Daoy (cell line): ENCODE measurements around the gene TSR1. TPM values are rescaled to one million over a fixed set of nuclear protein-coding genes. Genes with fewer than 3 reads are reported as not detected.

Experiments
- DNase-seq: peaks from one replicate; pipeline ENCODE4 v3.0.0-alpha.2; 2015; ENCODE audit warnings: low read depth
- total RNA-seq: library from RNA; depleted of rRNA; stranded (reverse); fragments of >200 nt; shearing (Covaris generic); gene quantifications from 2 replicates; pipeline ENCODE4 v1.2.3, GENCODE V29; 2014; rRNA removed

Gene TSR1
- 117 and 127 TPM in 2 replicates for total RNA-seq

DNA sequence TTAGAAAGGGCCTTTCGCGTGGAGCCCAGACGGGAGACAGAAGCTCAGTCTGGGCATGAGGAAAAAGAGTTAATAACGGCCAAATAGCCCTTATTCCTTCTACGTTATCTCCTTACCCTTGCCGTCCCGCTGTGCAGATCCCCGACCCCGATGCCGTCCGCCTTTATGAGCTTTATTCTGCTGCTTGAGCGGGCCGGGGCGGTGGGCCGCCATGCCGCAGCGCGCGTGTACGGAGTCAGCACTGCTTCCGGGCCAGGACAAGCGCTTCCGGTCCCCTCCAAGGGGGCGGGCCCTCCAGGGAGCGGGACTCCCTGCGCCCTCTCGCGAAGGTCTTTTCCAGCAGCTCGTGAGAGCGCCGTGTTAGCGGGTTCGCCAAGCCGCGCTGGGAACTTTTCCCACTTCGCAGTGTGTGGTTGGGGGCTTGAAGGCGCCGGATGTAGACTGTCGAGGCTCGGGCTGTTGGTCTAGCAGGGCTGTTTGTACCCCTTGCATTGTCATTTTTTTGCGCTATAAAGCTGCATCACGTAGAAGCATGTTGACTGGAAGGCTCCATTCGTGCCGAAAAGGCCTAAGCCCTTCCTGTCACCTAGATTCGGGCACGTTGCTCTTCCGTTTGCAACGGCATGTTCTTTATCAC is at the start of gene TSR1:
Gene TSR1, minus strand, starts transcription at position 243 of the 637 bp plus-strand sequence. Its CDS starts 30 bp downstream, at position 213.
- DNase-seq, result peak; percentile 96

DNA sequence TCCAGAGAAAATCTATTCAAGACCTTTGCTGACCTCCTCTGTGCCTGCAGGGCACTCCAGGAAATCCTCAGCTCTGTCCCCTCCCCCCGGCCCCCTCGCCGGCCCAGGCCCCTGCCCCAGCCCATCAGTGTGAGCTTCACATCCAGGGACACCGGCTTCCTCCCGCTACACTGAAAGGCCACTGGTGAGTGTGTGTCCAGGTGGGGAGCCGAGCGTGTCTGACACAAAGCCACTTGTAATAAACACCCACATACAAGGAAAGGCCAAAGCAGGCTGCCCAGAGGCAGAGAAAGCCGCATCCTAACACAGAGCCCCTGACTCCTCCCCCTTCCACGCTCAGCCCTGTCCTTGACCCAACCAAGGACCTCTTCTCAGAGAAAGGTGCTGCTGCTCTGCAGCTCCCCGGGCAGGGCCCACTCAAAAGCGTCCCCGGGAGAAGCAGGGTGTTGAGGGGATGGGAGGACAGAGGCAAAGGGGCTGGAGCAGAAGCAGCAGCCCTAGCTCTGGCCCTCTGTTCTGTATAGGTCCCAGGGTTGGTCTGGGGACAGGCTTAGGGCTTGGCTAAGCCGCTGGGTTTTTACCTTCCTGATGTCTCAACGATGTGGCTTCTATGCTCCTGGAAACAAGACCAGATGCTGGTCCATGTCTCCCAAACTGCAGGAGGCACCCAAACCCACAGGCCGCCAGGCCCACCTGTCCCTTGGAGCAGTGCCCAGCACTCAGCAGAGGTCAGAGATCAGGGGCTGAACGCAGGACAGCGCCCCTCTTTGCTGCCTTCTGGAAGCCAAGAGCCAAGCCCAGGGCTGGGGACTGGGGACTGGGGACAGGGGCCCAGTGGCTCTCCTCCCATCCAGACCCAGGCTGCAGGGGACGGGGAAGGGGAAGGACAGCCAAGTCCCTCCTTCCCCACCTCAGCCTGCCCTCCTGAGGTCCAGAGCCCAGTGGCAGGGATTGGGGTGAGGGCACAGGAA is 49.3 kb upstream of the TSR1 start:
- no peak for DNase-seq

DNA sequence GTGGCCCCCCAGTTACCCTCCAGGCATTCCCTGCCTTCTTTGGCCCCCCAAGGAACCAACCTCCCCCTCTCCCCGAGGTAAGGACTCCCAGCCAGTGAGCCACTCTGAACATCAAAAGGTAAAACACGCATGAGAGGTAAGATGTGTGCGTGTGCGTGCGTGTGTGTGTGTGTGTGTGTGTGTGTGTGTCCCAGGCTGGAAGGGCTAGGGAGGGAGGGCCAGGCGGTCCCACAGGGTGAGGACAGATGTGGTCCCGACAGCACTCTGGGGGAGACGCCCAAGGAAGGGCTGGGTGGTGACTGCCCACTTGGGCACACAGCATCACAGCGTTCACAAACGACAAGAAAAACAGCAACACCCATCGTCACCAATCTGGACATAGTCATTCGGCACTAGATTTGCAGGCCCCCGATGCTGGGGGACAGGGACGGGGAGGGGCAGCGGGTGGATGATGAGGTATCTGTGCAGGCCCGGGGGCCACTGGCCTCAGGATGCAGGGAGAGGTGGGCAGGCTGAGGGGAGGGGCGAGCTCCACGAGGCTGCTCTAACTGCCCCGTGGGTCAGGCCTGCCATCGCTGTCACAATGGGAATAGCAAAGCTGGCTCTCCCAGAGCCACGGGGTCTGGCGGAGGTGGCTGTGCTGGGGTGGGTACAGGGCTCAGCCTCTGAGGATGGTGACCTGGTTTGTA is 48.3 kb upstream of the TSR1 start:
- no peak for DNase-seq

DNA sequence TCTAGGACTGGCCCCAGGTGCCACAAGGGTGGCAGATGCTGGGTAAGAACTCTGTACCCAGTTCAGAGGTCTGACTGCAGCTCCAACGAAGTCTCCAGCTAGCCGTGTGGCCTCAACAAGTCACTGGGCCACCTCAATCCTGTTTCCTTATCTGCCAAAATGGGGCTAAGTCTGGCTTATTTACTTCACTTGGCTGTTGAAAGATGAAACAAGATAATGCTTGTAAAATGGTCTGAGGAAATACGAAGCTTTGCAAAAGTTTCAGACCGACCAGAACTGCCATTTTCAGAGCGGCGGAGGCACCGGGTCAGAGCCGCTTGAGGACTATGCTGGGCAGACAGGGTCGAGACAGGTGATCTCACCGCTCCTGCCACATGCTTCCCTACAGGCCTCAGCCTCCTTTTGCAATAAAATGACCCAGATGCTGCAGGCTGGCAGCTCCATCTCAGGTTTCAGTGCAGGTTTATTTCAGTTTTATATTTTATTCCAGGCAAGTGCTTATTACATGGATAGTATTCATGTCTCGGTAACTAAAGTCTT is 47.4 kb upstream of the TSR1 start:
- DNase-seq, result no peak

DNA sequence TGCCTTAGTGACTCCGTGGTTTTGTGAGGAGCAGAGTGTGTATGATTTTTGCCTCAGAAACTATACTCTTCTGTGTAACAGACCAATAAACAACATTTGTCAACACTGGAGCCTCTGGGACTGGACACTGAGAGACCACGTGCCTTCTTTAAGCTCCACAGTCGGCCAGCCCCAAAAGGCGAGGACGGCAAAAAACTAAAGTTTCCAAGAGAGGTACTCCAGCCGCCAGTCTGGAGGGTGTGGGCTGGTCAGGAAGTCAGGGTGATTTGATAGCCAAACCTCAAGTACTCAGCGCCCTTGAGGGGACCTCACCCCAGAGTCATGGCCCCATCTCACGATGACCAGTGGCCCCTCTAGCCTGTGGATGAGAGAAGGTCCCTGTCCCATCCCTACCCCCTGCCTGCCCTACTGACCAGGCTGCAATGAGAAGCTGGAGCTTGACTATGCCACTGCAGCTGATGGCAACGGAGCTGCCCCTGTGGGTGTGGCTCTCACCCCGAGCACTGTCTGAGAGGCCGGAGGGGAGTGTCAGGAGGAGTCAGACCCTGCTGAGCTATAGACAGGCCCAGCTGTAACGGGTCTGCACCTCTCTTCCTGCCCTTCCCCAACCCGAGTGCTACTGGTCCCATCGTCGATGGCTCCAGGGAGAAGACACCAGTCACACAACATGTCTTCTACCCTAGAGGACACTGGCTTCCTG is 44.8 kb upstream of the TSR1 start:
- DNase-seq, result no peak

DNA sequence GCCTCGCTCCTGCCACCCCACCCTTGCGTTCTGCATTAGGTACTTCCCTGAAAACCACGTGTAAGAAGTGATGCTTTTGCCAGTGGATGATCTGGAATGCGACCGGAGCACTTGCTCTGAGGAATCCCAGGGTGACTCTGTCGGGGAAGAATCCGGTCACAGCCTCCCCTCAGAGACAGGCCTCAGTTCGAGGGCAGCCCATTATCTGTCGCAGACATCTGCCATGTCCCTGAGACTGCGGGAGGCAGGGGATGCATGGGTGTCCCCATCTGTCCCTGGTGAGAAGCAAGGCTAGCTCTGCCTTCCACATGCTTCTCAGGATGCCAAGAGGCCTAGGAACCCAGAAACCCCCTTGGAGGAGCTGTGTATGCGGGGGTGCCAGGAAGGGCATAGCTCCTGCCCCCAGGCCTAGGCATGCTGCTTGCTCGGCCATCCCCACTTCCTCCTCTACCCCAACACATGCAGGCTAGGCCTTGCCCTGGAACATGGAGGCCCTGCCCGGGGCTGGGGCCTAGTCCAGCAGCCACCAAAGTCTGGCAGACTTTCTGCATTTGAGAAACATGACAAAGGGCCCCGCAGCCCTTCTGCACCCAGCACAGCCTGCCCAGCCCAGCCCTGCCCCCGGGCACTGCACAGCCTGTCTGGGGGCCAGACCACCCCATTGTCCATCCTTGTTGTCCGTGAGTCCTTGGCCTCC is 44.1 kb upstream of the TSR1 start:
- DNase-seq, result no peak

DNA sequence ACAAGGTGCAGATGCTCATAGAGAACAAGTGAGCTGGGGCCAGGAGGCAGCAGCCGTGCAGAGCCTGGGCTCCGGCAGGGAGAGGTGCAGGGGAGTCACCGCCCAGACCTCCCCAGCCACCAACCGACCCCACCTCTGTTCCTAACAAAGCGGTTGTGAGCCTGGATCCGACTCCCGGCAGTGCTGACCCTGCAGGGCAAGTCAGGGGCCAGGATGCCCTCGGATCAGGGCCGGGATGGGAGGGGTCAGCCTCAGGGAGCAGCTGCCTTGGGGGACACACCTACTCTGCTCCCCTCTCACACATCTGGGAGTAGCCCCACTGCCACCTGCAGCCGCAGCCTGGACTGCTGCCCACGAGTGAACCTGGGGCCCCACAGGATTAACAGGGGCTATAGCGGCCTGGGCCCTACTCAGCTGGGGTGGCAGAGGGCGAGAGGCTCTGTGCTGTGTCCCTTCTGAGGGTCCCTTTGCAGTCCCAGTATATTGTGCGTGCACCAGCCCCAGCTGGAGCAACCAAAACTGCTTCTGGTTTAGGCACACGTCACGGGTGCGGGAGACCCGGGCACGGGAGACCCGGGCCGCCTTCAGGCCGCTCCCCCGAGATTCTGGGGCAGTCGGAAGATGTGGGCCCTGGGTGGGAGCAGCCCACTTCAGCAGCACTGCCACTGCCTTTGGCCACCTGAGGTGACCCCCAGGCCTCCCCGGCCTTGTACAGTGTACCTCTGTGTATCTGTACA is 43.4 kb upstream of the TSR1 start:
- DNase-seq, result no peak

DNA sequence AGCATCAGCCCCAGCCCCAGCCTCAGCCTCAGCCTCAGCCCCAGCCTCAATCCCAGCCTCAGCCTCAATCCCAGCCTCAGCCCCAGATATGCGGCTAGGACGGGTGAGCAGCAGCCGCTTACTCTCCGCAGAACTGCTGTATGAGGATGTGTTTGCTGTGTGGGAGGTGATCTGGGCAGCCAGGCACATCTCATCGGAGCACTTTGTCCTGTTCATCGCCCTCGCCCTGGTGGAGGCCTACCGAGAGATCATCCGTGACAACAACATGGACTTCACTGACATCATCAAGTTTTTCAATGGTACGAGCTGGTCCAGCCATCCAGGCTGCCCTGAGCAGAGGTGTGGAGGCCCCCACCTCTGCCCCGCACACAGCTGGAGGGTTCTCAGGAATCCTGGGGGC is 42.6 kb upstream of the TSR1 start:
- no peak for DNase-seq

DNA sequence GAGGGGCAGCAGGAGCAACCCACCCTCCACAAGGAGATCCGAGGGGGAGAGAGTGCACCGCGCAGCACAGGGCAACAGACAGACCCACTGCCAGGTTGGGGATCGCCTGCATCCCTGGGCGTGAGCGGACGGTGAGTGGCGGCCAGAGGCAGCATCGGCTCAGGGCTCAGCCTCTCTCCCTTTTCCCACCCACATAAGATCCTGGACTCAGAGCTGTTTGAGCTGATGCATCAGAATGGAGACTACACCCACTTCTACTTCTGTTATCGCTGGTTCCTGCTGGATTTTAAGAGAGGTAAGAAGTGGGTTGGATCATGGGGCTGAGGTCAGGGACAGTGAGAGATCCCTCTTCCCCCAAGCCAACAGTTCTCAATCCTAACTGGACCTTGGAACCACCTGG is 41.4 kb upstream of the TSR1 start:
- DNase-seq, result no peak

DNA sequence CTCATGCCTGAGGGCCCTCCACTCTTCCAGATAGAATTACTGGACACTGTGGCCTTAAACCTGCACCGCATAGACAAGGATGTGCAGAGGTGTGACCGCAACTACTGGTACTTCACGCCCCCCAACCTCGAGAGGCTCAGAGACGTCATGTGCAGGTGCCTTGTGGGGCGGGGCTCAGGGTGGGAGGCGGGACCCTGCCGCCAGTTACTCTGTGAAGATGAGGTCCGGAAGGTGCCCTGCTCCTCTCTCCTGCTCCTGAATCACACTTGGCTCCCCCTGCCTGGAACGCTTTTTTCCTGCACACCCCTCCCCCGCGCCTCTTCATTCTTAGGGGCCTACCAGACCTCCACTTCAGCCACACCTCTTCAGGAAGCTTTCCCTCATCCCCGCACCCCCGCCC is 39.9 kb upstream of the TSR1 start:
- no peak for DNase-seq

DNA sequence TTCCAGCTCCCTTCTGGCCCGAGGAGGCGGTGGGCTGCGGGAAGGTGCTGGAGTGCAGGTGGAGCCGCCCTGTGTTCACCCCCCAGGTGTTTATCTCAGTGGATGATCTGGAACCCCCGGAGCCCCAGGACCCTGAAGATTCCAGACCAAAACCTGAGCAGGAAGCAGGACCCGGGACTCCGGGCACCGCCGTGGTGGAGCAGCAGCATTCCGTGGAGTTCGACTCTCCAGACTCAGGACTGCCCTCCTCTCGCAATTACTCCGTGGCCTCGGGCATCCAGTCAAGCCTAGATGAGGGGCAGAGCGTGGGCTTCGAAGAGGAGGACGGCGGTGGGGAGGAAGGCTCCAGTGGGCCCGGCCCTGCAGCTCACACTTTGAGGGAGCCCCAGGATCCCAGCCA is 39.1 kb upstream of the TSR1 start:
- no peak for DNase-seq

DNA sequence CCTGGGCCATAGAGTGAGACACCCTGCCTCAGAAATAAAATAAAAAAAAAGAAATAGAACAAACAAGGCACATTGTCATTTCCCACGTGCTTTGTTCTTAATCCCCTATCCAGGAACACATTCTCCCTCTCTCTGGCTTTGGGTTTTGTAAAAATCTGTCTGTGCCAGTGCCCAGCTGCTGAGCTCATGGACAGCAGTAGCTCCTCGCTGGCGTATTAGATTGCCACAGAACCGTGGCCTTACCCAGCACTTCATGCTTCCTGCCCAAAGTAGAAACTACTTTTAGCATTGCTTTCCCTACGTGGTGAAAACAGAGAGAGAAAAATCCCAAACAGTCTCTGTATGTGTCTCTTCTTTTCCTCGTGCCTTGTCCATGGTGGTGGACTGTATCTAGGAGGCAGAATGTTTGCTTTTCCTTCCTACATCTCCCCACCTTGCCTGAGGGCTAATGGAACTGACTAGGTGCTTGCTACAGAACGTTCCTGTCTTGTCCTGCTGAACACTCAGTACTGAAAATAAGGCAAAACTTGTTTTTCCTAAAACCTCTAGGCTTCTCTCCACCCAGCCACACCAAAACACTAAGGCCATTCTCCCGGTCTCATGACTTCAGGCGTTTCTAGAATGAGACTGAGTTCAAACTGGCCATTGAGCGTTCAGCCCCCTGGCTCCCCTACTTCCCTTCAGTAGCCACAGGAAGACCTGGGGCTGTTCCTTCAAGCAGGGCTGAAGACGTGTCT is 38.5 kb upstream of the TSR1 start:
- DNase-seq, result no peak

DNA sequence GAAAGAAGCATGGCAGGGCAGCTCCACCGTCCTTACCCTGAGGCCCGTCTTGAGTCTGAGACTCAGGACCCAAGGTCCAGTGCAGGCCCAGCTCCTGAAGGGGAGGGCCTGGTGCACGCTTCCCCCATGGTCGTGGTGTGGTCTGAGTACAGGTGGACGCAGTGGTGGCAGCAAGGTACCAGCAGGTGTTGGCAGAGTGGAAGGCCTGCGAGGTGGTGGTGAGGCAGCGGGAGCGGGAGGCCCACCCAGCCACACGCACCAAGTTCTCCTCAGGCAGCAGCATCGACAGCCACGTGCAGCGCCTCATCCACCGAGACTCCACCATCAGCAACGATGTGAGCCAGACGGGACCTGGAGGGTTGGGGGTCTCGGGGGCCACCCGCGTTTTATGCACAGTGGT is 36.9 kb upstream of the TSR1 start:
- DNase-seq, result no peak

DNA sequence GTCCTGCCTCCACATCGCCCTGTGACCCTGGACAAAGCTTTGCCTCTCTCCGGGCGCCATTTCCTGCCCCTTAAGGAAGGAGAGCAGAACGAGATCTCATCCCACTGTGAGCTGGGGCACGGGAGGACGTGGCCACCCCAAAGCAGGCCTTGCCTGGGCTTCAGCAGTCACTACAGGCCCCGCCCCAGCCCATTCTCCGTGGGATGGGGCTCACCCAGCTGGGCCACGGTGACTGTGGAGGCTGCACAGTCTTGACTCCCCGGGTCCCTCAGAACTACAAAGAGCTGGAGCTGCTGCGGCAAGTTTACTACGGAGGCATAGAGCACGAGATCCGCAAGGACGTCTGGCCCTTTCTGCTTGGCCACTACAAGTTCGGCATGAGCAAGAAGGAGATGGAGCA is 36.4 kb upstream of the TSR1 start:
- no peak for DNase-seq

DNA sequence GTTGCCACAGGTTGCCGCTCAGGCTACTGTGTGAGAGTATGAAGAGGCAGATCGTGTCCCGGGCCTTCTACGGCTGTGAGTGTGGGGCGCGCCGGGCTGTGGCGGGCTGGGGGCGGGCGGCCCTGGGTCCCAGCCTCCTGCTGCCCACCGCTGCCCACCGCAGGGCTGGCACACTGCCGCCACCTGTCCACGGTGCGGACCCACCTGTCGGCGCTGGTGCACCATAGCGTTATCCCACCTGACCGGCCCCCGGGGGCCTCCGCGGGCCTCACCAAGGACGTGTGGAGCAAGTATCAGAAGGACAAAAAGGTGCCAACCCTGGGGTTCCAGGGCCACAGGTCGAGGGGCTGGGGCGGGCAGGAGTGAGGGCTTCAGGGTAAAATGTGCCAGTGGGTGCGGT is 35.9 kb upstream of the TSR1 start:
- no peak for DNase-seq

DNA sequence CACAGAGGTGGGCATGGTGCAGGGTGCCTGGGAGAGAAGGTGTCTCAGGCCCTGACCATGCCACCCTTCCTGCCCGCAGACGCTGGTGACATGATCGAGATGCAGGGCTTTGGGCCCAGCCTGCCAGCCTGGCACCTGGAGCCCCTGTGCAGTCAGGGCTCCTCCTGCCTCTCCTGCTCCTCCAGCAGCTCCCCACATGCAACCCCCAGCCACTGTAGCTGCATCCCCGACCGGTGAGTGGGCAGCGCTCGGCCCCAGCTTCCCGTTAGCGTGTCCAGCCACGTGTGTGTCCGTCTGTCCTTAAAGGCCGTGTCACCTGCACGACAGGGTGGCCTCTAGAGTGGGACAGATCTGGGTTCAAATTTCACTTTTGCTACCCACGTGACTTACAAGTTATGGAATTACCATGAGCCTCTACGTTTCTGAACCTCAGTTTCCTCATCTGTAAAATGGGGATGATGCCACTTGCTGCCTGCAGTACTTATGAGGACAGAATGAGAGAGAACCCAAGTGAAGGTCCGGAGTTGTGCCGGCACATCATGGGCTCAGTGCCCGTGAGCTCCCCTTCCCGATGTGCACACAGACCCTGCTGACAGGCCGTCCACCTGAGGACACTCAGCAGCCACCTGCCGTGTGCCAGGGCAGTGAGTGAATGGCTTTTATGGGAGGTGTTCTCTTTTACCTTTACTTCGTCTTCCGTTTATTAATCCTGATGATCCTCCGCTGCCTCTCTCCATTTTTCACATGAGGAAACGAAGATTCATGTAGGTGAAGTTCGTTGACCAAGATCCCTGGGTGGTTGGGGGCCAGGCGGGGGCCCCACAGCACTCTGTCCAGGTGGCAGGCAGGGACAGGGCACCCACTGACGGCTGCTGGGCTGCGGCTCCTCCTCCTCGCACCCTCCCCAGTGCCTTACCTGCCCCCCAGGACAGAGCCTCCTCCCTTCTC is 35.2 kb upstream of the TSR1 start:
- DNase-seq, result no peak

DNA sequence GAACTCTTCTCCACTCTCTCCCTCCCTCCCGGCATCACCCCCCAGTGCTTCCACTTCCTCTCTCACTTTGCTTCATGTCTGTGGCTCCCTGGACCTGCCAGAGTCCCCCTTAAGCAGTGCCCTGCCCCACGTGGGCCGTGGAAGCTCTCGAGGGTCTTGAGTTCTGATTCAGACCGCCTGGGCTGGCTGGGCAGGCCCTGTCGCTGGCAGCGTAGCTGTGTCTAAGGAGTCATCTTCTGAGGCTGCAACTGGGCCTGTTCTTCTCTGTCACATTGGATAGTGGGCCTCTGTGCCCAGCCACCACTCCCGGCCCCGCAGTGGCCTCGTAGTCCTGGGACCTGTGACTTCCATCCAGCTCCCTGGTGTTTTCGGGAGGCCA is 33.9 kb upstream of the TSR1 start:
- no peak for DNase-seq

DNA sequence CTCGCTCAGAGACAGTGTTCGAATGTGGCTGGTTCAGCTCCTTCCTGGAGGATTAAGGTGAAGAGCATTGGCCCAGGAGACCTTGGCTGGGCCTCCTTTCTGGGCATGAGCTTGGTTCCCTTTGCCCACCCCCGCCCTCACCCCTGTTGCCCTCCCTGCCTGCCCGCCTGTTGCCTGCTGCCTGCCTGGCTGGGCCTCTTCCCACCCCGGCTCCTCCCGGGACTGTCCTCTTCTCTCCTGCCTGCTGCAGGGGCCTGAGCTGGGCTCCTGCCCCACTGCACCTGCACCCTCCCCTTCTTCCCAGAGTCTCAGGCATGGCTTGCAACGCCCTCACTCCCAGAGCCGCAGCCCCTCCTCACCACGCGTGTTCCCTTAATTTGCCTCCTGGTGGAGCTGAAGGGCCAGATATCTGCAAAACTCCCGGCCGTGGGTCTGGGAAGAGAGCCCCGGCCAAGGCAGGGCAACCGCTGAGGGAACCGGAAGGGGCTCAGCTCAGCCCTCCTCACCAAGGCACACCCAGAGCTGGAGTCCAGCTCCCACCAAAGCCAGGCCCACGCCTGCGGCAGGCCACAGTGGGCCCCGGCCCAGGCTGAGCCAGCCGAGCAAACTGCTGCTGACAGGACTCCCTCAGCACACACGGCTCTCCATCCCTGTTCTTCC is 33.4 kb upstream of the TSR1 start:
- DNase-seq, result no peak
